ENCODE measurements around the gene NTF4.
"Not testable (repeated sequence)": the region's sequence is repeated elsewhere in the genome, so short reads cannot be mapped to it uniquely, and the experiment has no call there.

Gene NTF4

GRCh38 chr19:49084206-49085019, 19.8 kb upstream of the NTF4 start:
- ChIA-PET CTCF (no interaction called here), POLR2A (no interaction called here)
- no peak for DNase-seq (ENCODE audit: extremely low spot score)
- TF ChIP-seq CTBP1 (IDR thresholded peaks at IDR 0.05; ENCODE audit: borderline replicate concordance) (no peak; the same call in 1 of the 2 replicates), ARNT (IDR thresholded peaks at IDR 0.05) (no peak), TARDBP (IDR thresholded peaks at IDR 0.05) (no peak)

GRCh38 chr19:49081273-49081672, 16.7 kb upstream of the NTF4 start:
- DNase-seq (ENCODE audit: extremely low spot score) = no peak
- POLR2A ChIA-PET = no interaction called here
- no peak for TF ChIP-seq CTBP1 (IDR thresholded peaks at IDR 0.05; ENCODE audit: borderline replicate concordance)
- no peak for TF ChIP-seq PKNOX1 (IDR thresholded peaks at IDR 0.05)
- TF ChIP-seq BHLHE40 (IDR thresholded peaks at IDR 0.05; ENCODE audit: borderline replicate concordance) = no peak
- no peak for TF ChIP-seq ARNT (IDR thresholded peaks at IDR 0.05)
- no peak for TF ChIP-seq L3MBTL2 (conservative IDR thresholded peaks at IDR 0.05)
- no peak for TF ChIP-seq NFRKB (IDR thresholded peaks at IDR 0.05)
- TF ChIP-seq TARDBP (IDR thresholded peaks at IDR 0.05) = no peak
- no peak for TF ChIP-seq SUZ12 (IDR thresholded peaks at IDR 0.05)
- CTCF ChIA-PET = no interaction called here

- ChIA-PET POLR2A (no interaction called here), CTCF (no interaction called here)
- DNase-seq (ENCODE audit: extremely low spot score) = no peak
- TF ChIP-seq L3MBTL2 (conservative IDR thresholded peaks at IDR 0.05) (no peak), CTBP1 (IDR thresholded peaks at IDR 0.05; ENCODE audit: borderline replicate concordance) (no peak), TARDBP (IDR thresholded peaks at IDR 0.05) (no peak), NFRKB (IDR thresholded peaks at IDR 0.05) (no peak), ARNT (IDR thresholded peaks at IDR 0.05) (no peak), FOXA1 (IDR thresholded peaks at IDR 0.05) (no peak), LEF1 (IDR thresholded peaks at IDR 0.05; ENCODE audit: borderline replicate concordance) (no peak), FOXK2 (IDR thresholded peaks at IDR 0.05) (no peak), ELF4 (IDR thresholded peaks at IDR 0.05) (no peak), SP1 (IDR thresholded peaks at IDR 0.05) (no peak)
Measured at GRCh38 chr19:49080392-49080791, 15.8 kb upstream of the NTF4 start.

- CTCF ChIA-PET = interaction anchor here (0.9 to 1.7 kb wide), 5 partner anchors 10 to 124 kb away, joined by 4 to 10 read pairs (median 5); partner anchors contain the start of gene NTF4
- POLR2A ChIA-PET = interaction anchor here (1.5 kb wide), 1 partner anchor 81 kb away, joined by 10 read pairs; the partner anchor contains the start of genes GYS1 and RUVBL2
- DNase-seq (ENCODE audit: extremely low spot score) = not testable (repeated sequence)
Measured at GRCh38 chr19:49074869-49075268, 10.3 kb upstream of the NTF4 start.

- ChIA-PET CTCF (interaction anchor here (0.6 to 1.7 kb wide), 22 partner anchors 9 to 354 kb away, joined by 3 to 10 read pairs (median 4); partner anchors contain the start of genes GYS1, NTF4 and RUVBL2), POLR2A (interaction anchor here (1.0 to 1.5 kb wide), 4 partner anchors 12 to 80 kb away, joined by 3 to 10 read pairs (median 4); partner anchors contain the start of genes GYS1 and RUVBL2)
- no peak for TF ChIP-seq FOXK2 (IDR thresholded peaks at IDR 0.05)
- TF ChIP-seq CTBP1 (IDR thresholded peaks at IDR 0.05; ENCODE audit: borderline replicate concordance) = no peak
- no peak for TF ChIP-seq PKNOX1 (IDR thresholded peaks at IDR 0.05)
- TF ChIP-seq BHLHE40 (IDR thresholded peaks at IDR 0.05; ENCODE audit: borderline replicate concordance) = no peak
- TF ChIP-seq FOXM1 (IDR thresholded peaks at IDR 0.05; ENCODE audit: borderline replicate concordance) = no peak
- no peak for TF ChIP-seq ELF4 (IDR thresholded peaks at IDR 0.05)
- TF ChIP-seq HDGF (IDR thresholded peaks at IDR 0.05; ENCODE audit: borderline replicate concordance) = no peak
- no peak for TF ChIP-seq SUZ12 (IDR thresholded peaks at IDR 0.05)
- TF ChIP-seq SP1 (IDR thresholded peaks at IDR 0.05) = no peak
- peak; percentile 70 for DNase-seq (ENCODE audit: extremely low spot score)
Measured at GRCh38 chr19:49073514-49074378, 9.1 kb upstream of the NTF4 start.

- CTCF ChIA-PET = no interaction called here
- DNase-seq (ENCODE audit: extremely low spot score) = peak; percentile 48
- TF ChIP-seq SUZ12 (IDR thresholded peaks at IDR 0.05) (no peak), L3MBTL2 (conservative IDR thresholded peaks at IDR 0.05) (peak; percentile 67), ZNF384 (IDR thresholded peaks at IDR 0.05) (no peak)
- POLR2A ChIA-PET = no interaction called here
Measured at GRCh38 chr19:49071860-49072547, 7.4 kb upstream of the NTF4 start.

GRCh38 chr19:49070416-49070815, 5.8 kb upstream of the NTF4 start:
- ChIA-PET POLR2A (no interaction called here), CTCF (no interaction called here)
- no peak for DNase-seq (ENCODE audit: extremely low spot score)
- no peak for TF ChIP-seq HDGF (IDR thresholded peaks at IDR 0.05; ENCODE audit: borderline replicate concordance)
